Measurements from ENCODE around the gene KCNQ4. TPM values are rescaled to one million over a fixed set of nuclear protein-coding genes. Genes with fewer than 3 reads are reported as not detected.

The KCNQ4 gene
- total and polyA plus RNA-seq, 2 experiments from 2014 or later, result 1.3 to 3.0 TPM

DNA sequence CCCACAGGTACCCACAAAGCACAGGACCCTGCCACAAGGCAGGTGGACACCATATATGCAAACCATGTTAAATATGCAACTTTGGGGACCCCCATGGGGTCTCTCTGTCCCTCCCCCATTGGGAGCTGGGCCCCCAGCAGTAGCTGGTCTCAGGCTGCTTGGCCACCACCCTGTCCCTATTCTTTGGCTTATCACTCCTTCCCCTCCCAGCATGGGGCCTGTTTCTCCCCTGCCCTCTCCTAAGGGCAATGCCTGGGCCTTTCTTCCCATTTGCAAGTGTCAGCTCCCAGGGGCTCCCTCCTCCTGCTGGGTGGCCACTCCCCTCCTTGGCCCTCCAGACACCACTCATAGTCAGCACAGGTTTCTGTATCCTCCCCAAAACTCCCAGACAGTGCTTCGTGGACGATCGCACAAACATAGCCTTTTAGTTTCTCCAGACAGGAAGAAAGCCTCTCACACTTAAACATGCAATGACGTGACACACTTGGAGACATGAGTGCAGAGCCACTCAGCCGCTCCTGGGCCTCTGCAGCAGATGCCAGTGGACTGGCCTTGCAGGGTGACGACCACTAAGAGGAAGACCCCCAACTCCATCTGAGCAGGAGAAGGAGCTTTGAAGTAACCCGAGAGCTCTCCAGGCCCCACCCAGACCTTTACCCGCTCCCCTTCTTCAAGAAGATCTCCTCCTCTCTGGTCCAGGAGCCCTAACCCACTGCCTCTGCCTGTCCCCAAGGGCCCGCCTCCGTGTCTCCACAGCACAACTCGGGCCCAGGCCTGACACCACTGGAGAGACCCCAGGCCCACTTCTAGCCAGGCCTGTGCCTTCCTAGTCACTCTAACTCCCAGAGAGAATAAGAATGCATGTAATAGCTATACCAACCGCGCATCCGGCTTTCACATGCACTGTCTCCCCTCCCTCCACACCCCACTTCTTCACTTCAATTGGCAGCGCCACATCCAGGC is 55.7 kb downstream of the KCNQ4 start:
- Histone ChIP-seq H3F3A (replicated peaks; ENCODE audit: low read depth) (no peaks in the 10 kb centered on the region), H3K4me3 (no peak overlapping the region), H3K4me2 (no peak overlapping the region), H3K27me3 (ENCODE audit: insufficient read depth) (no peaks in the 10 kb centered on the region), H3K36me3 (ENCODE audit: insufficient read depth) (no peaks in the 10 kb centered on the region), H2AFZ (no peak overlapping the region), H4K20me1 (replicated peaks; ENCODE audit: insufficient read depth) (no peaks in the 10 kb centered on the region), H3K27ac (ENCODE audit: low read depth) (no peak overlapping the region; the same call in 1 of the 2 replicates), H3K9me2 (ENCODE audit: insufficient read depth) (peaks cover 8% of the 10 kb centered on the region; the same call in 1 of the 2 replicates), H3K4me1 (ENCODE audit: insufficient read depth) (no peaks in the 10 kb centered on the region), H3K79me2 (replicated peaks; ENCODE audit: insufficient read depth) (no peaks in the 10 kb centered on the region)
- H3K4me3 Mint-ChIP-seq, result no peak overlapping the region
- peaks cover 7% of the 10 kb centered on the region; the same call in 2 of the 3 replicates for H3K4me1 Mint-ChIP-seq
- H3K9me3 Mint-ChIP-seq, result no peaks in the 10 kb centered on the region
- H3K36me3 Mint-ChIP-seq (ENCODE audit: low read depth), result peaks cover 4% of the 10 kb centered on the region; the same call in 1 of the 3 replicates
- TF ChIP-seq, protein P1, sequence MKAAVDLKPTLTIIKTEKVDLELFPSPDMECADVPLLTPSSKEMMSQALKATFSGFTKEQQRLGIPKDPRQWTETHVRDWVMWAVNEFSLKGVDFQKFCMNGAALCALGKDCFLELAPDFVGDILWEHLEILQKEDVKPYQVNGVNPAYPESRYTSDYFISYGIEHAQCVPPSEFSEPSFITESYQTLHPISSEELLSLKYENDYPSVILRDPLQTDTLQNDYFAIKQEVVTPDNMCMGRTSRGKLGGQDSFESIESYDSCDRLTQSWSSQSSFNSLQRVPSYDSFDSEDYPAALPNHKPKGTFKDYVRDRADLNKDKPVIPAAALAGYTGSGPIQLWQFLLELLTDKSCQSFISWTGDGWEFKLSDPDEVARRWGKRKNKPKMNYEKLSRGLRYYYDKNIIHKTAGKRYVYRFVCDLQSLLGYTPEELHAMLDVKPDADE (IDR thresholded peaks at IDR 0.05), result no peak
- no peak for TF ChIP-seq CREB1 (CRISPR knock-in tag; IDR thresholded peaks at IDR 0.05; ENCODE audit: low read depth)
- TF ChIP-seq EZH2 (IDR thresholded peaks at IDR 0.05; ENCODE audit: low read depth, unreplicated experiment), result no peak
- TF ChIP-seq EZH2phosphoT487 (IDR thresholded peaks at IDR 0.05; ENCODE audit: unreplicated experiment), result no peak
- no peak for TF ChIP-seq POLR2AphosphoS5 (IDR thresholded peaks at IDR 0.05; ENCODE audit: low read depth)
- TF ChIP-seq STAT1 (IDR thresholded peaks at IDR 0.05; ENCODE audit: unreplicated experiment), result no peak
- TF ChIP-seq, protein P2, sequence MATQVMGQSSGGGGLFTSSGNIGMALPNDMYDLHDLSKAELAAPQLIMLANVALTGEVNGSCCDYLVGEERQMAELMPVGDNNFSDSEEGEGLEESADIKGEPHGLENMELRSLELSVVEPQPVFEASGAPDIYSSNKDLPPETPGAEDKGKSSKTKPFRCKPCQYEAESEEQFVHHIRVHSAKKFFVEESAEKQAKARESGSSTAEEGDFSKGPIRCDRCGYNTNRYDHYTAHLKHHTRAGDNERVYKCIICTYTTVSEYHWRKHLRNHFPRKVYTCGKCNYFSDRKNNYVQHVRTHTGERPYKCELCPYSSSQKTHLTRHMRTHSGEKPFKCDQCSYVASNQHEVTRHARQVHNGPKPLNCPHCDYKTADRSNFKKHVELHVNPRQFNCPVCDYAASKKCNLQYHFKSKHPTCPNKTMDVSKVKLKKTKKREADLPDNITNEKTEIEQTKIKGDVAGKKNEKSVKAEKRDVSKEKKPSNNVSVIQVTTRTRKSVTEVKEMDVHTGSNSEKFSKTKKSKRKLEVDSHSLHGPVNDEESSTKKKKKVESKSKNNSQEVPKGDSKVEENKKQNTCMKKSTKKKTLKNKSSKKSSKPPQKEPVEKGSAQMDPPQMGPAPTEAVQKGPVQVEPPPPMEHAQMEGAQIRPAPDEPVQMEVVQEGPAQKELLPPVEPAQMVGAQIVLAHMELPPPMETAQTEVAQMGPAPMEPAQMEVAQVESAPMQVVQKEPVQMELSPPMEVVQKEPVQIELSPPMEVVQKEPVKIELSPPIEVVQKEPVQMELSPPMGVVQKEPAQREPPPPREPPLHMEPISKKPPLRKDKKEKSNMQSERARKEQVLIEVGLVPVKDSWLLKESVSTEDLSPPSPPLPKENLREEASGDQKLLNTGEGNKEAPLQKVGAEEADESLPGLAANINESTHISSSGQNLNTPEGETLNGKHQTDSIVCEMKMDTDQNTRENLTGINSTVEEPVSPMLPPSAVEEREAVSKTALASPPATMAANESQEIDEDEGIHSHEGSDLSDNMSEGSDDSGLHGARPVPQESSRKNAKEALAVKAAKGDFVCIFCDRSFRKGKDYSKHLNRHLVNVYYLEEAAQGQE (IDR thresholded peaks at IDR 0.05; ENCODE audit: unreplicated experiment), result no peak
- TF ChIP-seq, protein P3, sequence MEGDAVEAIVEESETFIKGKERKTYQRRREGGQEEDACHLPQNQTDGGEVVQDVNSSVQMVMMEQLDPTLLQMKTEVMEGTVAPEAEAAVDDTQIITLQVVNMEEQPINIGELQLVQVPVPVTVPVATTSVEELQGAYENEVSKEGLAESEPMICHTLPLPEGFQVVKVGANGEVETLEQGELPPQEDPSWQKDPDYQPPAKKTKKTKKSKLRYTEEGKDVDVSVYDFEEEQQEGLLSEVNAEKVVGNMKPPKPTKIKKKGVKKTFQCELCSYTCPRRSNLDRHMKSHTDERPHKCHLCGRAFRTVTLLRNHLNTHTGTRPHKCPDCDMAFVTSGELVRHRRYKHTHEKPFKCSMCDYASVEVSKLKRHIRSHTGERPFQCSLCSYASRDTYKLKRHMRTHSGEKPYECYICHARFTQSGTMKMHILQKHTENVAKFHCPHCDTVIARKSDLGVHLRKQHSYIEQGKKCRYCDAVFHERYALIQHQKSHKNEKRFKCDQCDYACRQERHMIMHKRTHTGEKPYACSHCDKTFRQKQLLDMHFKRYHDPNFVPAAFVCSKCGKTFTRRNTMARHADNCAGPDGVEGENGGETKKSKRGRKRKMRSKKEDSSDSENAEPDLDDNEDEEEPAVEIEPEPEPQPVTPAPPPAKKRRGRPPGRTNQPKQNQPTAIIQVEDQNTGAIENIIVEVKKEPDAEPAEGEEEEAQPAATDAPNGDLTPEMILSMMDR (conservative IDR thresholded peaks at IDR 0.05; ENCODE audit: low read depth in 2 of 2), result no peak
- TF ChIP-seq ZNF114 (CRISPR knock-in tag; IDR thresholded peaks at IDR 0.05), result no peak
- TF ChIP-seq, protein P4, sequence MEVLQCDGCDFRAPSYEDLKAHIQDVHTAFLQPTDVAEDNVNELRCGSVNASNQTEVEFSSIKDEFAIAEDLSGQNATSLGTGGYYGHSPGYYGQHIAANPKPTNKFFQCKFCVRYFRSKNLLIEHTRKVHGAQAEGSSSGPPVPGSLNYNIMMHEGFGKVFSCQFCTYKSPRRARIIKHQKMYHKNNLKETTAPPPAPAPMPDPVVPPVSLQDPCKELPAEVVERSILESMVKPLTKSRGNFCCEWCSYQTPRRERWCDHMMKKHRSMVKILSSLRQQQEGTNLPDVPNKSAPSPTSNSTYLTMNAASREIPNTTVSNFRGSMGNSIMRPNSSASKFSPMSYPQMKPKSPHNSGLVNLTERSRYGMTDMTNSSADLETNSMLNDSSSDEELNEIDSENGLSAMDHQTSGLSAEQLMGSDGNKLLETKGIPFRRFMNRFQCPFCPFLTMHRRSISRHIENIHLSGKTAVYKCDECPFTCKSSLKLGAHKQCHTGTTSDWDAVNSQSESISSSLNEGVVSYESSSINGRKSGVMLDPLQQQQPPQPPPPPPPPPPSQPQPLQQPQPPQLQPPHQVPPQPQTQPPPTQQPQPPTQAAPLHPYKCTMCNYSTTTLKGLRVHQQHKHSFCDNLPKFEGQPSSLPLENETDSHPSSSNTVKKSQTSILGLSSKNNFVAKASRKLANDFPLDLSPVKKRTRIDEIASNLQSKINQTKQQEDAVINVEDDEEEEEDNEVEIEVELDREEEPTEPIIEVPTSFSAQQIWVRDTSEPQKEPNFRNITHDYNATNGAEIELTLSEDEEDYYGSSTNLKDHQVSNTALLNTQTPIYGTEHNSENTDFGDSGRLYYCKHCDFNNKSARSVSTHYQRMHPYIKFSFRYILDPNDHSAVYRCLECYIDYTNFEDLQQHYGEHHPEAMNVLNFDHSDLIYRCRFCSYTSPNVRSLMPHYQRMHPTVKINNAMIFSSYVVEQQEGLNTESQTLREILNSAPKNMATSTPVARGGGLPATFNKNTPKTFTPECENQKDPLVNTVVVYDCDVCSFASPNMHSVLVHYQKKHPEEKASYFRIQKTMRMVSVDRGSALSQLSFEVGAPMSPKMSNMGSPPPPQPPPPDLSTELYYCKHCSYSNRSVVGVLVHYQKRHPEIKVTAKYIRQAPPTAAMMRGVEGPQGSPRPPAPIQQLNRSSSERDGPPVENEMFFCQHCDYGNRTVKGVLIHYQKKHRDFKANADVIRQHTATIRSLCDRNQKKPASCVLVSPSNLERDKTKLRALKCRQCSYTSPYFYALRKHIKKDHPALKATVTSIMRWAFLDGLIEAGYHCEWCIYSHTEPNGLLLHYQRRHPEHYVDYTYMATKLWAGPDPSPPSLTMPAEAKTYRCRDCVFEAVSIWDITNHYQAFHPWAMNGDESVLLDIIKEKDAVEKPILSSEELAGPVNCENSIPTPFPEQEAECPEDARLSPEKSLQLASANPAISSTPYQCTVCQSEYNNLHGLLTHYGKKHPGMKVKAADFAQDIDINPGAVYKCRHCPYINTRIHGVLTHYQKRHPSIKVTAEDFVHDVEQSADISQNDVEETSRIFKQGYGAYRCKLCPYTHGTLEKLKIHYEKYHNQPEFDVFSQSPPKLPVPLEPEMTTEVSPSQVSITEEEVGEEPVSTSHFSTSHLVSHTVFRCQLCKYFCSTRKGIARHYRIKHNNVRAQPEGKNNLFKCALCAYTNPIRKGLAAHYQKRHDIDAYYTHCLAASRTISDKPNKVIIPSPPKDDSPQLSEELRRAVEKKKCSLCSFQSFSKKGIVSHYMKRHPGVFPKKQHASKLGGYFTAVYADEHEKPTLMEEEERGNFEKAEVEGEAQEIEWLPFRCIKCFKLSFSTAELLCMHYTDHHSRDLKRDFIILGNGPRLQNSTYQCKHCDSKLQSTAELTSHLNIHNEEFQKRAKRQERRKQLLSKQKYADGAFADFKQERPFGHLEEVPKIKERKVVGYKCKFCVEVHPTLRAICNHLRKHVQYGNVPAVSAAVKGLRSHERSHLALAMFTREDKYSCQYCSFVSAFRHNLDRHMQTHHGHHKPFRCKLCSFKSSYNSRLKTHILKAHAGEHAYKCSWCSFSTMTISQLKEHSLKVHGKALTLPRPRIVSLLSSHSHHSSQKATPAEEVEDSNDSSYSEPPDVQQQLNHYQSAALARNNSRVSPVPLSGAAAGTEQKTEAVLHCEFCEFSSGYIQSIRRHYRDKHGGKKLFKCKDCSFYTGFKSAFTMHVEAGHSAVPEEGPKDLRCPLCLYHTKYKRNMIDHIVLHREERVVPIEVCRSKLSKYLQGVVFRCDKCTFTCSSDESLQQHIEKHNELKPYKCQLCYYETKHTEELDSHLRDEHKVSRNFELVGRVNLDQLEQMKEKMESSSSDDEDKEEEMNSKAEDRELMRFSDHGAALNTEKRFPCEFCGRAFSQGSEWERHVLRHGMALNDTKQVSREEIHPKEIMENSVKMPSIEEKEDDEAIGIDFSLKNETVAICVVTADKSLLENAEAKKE (CRISPR knock-in tag; IDR thresholded peaks at IDR 0.05), result no peak
- TF ChIP-seq ZNF331 (CRISPR knock-in tag; IDR thresholded peaks at IDR 0.05; ENCODE audit: low read depth), result no peak
- no peak for TF ChIP-seq JUNB (IDR thresholded peaks at IDR 0.05; ENCODE audit: unreplicated experiment)
- TF ChIP-seq NANOG (IDR thresholded peaks at IDR 0.05; ENCODE audit: borderline replicate concordance), result no peak
- no peak overlapping the region for H3K27ac Mint-ChIP-seq
- ATAC-seq (no peak), DNase-seq (ENCODE audit: low spot score) (no peak)
- H3K27me3 Mint-ChIP-seq (ENCODE audit: insufficient read depth, low read depth, poor library complexity), result peaks cover 4% of the 10 kb centered on the region

Measured in GM23338 (cell line).